SH-SY5Y (cell line): ENCODE data around the gene EDIL3.

Source experiments
- GATA2 ChIP-seq: IDR thresholded peaks from 2 replicates; pipeline ENCODE4 v1.6.1; 2011; ENCODE audit warnings: mild to moderate bottlenecking, low read depth, low read length
- GATA3 ChIP-seq: IDR thresholded peaks from 2 replicates; pipeline ENCODE4 v1.6.1; 2011; ENCODE audit warnings: low read depth, mild to moderate bottlenecking, low read length, moderate library complexity

GRCh38 chr5:84303315-84303714, 81.4 kb downstream of the EDIL3 start:
- TF ChIP-seq GATA2 (no peak), GATA3 (no peak)
